Activated CD4-positive, alpha-beta T cell treated with anti-CD3 and anti-CD28 coated beads, Interleukin-10, Interleukin-2, amounts not matched to agents 100 ng/mL and 50 ng/mL, durations not matched to agents 16 hours and 8 hours (primary cell): ENCODE measurements around the gene TIMM13.
"Not testable (repeated sequence)": the region's sequence is repeated elsewhere in the genome, so short reads cannot be mapped to it uniquely, and the experiment has no call there.

Experiments used
- DNase-seq: peaks from one replicate; pipeline ENCODE4 v3.0.0-alpha.2; 2020

The TIMM13 gene

GRCh38 chr19:2413159-2413558 is 14.2 kb downstream of the TIMM13 start:
- no peak for DNase-seq

GRCh38 chr19:2412449-2412848 is 14.9 kb downstream of the TIMM13 start:
- no peak for DNase-seq

GRCh38 chr19:2411709-2412108 is 15.7 kb downstream of the TIMM13 start:
- DNase-seq, result no peak

GRCh38 chr19:2410023-2410422 is 17.4 kb downstream of the TIMM13 start:
- DNase-seq, result no peak

DNA sequence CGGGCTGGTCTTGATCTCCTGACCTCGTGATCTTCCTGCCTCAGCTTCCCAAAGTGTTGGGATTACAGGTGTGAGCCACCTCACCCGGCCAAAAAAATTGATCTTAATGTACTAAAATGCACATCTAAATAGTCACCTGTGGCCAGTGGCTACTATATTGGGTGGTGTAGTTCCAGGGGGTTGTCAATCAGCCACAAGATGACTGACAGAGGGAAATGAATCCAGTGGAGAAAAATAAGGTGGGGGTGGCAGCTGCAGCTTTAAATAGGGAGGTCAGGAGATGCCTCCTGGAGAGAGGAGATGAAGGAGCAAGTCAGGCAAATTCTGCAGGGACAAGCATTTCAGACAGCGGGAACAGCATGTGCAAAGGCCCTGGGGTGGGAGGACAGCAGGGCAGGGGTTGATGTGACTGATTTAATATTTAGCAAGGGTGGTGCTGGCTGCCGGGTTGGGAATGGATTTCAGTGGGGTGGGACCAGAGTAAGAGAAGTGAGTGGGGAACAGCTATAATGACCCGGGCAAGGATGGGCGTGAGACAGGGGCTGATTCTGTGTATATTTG is 18.0 kb downstream of the TIMM13 start:
- DNase-seq, result no peak

GRCh38 chr19:2408247-2408646 is 19.1 kb downstream of the TIMM13 start:
- no peak for DNase-seq

- DNase-seq, result no peak
These were observed 27.8 kb downstream of the TIMM13 start for GRCh38 chr19:2399582-2399981.

DNA sequence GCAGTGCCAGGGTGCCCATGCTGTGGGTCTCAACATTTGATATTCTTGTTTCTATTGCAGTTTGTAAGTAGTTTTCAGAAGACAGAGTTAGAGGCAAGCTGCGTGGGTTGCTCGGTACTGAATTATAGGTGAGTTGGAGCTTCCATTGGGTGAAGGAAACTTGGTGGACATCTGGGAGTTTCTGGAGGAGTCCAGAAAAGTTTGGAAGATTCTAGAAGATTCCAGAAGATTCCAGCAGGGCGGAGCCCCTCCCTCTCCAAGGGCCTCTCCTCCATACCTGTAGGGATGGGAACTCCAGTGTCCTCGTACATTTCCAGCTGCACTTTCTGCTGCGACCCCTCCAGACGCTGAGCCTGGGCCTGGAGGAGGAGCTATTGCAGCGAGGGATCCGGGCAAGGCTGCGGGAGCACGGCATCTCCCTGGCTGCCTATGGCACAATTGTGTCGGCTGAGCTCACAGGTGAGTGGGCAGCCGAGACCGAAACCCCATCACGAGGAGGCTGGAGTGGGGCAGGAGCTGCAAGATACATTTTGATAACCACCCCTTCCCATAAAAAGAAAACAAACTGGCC is 28.6 kb downstream of the TIMM13 start:
- no peak for DNase-seq

GRCh38 chr19:2397173-2397572 is 30.2 kb downstream of the TIMM13 start:
- not testable (repeated sequence) for DNase-seq

DNA sequence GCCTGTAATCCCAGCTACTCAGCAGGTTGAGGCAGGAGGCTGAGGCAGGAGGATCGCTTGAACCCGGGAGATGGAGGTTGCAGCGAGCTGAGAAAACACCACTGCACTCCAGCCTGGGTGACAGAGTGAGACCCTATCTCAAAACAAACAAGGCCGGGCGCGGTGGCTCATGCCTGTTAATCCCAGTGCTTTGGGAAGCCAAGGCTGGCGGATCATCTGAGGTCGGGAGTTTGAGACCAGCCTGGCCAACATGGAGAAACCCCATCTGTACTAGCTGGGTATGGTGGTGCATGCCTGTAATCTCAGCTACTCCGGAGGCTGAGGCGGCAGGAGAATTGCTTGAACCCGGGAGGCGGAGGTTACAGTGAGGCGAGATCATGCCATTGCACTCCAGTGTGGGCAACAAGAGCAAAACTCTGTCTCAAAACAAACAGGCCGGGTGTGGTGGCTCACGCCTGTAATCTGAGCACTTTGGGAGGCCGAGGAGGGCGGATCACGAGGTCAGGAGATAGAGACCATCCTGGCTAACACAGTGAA is 32.0 kb downstream of the TIMM13 start:
- DNase-seq, result not testable (repeated sequence)

DNA sequence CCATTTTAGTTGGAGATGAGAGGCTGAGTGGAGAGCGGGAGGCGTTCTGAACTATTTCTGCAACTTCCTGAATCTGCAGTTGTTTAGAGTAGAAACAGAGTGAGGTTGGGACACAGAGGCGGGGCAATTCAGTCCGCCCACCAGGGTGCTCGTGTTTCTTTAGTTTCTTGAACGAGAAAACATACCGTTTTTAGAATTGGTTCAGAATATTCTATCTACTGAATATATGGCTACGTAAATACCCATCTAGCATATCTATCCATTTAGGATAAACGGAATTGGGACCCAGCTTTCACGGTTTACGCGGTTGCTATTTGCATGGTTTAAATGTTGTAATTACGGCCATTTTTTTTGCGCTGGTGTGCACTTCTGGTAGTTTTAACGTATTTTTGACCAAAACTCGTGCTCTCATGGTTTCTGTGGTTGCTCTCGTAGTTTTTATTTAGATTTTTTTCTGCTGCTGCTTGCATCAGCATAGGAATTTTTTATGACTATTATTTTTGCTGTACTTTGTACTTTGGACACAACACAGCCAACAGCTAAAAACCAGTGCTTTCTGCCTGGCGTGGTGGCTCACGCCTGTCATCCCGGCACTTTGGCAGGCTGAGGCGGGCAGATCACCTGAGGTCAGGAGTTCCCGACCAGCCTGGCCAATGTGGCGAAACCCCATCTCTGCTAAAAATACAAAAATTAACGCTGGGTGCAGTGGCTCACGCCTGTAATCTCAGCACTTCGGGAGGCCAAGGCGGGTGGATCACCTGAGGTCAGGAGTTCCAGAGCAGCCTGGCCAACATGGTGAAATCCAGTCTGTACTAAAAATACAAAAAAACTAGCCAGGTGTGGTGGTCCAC is 32.7 kb downstream of the TIMM13 start:
- DNase-seq, result no peak

- no peak for DNase-seq
These were observed 33.3 kb downstream of the TIMM13 start for GRCh38 chr19:2394054-2394441.

GRCh38 chr19:2392899-2393298 is 34.5 kb downstream of the TIMM13 start:
- DNase-seq, result peak; percentile 17

GRCh38 chr19:2392366-2392765 is 35.0 kb downstream of the TIMM13 start:
- no peak for DNase-seq

DNA sequence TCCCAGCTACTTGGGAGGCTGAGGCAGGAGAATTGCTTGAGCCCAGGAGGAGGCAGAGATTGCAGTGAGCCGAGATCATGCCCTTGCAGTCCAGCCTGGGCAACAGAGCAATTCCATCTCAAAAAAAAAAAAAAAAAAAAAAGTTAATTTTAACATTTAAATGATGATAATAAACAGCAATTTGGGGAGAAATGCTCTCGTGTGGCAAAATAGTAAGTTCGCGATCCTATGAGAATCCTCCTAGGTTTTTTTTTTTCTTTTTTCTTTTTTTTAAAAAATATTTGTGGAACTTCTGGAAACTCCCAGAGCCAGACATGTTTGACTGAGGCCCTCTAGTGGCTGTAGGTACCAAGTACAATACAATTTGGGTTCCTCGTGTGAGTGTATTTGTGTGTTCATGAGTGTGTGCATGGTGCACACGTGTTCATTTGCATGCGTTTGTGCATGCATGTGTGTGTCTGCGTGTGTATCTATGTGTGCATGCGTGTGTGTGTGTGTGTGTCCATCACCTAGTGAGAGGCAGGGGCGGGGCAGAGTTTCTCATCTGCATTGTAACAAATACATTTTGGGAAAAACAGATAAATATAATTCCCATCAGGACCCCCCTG is 36.2 kb downstream of the TIMM13 start:
- peak; percentile 77 for DNase-seq

DNA sequence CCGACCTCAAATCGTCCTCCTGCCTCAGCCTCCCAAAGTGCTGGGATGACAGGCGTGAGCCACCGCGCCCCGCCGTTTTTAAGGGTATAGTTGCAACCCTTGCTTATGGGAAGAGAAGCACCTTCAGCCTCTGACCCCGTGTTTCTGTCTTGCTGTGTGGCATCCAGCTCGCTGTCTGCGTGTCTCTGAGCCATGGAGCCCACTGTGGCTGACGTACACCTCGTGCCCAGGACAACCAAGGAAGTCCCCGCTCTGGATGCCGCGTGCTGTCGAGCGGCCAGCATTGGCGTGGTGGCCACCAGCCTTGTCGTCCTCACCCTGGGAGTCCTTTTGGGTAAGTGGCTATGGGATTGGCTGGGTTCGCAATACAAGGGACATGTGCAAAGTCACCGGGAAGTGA is 37.8 kb downstream of the TIMM13 start:
- DNase-seq, result no peak

GRCh38 chr19:2387367-2388288 is 39.8 kb downstream of the TIMM13 start:
- DNase-seq, result no peak

DNA sequence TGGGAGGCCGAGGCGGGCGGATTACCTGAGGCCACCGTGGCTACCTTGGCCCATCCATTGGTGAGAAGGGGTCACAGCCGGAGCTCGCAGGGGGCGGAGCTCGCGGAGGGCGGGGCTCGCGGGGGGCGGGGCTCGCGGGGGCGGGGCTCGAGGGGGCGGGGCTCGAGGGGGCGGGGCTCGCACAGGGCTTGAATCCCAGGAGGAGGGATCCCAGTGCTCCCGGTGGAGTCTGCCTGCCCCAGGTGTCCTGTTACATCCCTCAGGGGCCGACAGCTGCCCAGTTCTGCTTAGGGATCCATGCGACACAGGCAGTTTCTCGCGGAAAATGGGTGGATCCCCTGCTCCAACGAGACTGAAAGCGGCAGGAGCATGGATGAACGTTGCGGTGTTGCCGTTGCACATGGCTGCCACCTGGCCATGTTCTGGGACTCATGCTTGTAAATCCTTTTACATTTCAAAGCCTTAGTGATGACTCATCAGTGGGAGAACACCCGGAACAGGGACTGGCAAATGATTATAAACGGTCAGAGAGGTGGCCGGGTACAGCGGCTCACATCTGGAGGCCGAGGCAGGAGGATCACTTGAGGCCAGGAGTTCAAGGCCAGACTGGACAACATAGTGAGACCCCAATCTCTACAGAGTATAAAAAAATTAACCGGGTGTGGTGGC is 42.2 kb downstream of the TIMM13 start:
- DNase-seq, result no peak

GRCh38 chr19:2382530-2383222 is 44.7 kb downstream of the TIMM13 start:
- no peak for DNase-seq

GRCh38 chr19:2381148-2381820 is 46.1 kb downstream of the TIMM13 start:
- DNase-seq, result no peak

DNA sequence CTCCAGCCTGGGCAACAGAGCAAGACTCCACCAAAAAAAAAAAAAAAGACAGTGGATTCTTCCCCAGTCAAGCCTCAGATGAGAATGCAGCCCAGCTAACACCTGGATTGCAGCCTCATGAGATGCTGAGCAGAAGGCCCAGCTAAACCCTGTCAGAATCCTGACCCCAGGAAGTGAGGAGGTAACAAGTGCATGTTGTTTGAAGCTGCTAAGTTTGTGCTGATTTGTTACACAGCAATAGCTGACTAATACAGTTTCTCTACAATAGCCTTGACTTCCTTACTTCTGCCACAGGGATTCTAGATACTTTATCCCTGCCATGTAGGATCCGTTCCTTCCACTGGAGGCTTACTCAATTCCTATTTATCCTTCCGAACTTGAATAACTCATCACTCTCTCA is 46.8 kb downstream of the TIMM13 start:
- no peak for DNase-seq
